Fibroblast of skin of back (primary cell): ENCODE data around the gene RITA1.
A peak's percentile ranks its signal among the peaks of the same experiment; 100 is the strongest.
"Not testable (repeated sequence)": the region's sequence is repeated elsewhere in the genome, so short reads cannot be mapped to it uniquely, and the experiment has no call there.

Experiments
- DNase-seq: peaks from one replicate; pipeline ENCODE4 v3.0.0-alpha.2; 2013

The RITA1 gene

GRCh38 chr12:113204804-113205203, 19.3 kb downstream of the RITA1 start:
- DNase-seq: no peak

DNA sequence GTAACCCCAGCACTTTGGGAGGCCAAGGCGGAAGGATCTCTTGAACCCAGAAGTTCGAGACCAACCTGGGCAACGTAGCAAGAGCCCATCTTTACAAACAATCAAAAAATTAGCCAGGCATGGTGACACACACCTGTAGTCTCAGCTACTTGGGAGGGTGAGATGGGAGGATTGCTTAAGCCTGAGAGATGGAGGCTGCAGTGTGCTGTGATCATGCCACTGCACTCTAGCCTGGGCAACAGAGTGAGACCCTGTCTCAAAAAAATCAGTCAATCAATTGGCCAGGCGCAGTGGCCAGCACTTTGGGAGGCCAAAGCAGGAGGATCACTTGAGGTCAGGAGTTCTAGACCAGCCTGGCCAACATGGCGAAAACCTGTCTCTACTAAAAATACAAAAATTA, 21.3 kb downstream of the RITA1 start:
- not testable (repeated sequence) for DNase-seq

DNA sequence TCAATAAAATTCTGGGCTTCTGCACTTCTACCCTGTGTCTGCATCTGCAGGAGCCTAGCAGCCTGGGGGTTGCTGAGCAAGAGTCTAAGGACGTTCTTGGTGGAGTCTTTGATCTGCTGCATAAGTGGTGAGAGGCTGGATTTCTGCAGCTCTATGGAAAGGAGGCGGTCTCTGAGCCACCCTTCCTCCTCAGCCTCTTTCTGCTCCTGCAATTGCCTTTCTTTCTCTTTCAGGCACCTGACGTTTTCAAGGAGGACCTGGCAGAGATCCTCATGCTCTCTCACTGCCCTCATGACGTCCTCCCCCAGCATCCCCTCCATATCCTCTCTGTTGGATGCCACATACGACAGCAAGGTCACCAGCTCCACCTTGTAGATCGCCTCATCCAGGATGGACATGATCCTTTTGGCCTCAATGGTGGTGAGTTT, 22.1 kb downstream of the RITA1 start:
- DNase-seq: no peak

- DNase-seq: no peak
Measured at GRCh38 chr12:113208041-113208934, 22.8 kb downstream of the RITA1 start.

- DNase-seq: no peak
Measured at GRCh38 chr12:113211160-113211559, 25.6 kb downstream of the RITA1 start.

- DNase-seq: peak; percentile 98
Measured at GRCh38 chr12:113214895-113215400, 29.4 kb downstream of the RITA1 start.

DNA sequence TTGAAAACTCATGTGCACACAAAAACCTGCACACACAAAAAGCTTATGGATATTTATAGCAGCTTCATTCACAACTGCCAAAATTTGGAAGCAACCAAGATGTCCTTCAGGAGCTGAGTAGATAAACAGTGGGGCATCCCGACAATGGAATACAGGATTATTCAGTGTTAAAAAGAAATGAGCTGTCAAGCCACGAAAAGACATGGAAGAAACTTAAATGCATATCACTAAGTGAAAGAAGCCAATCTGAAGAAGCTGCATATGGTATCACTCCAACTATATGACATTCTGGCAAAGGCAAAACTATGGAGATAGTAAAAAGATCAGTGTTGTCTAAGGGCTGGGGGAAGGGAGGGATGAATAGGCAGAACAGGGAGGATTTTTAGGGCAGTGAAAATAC, 30.5 kb downstream of the RITA1 start:
- DNase-seq: no peak

- DNase-seq: no peak
Measured at GRCh38 chr12:113220593-113221180, 35.2 kb downstream of the RITA1 start.

- DNase-seq: peak; percentile 100
Measured at GRCh38 chr12:113221181-113221996, 35.9 kb downstream of the RITA1 start, which contains the start of gene TPCN1. Gene TPCN1, plus strand, starts transcription at chr12:113221464. Its CDS starts 5,389 bp downstream, at chr12:113226853.

DNA sequence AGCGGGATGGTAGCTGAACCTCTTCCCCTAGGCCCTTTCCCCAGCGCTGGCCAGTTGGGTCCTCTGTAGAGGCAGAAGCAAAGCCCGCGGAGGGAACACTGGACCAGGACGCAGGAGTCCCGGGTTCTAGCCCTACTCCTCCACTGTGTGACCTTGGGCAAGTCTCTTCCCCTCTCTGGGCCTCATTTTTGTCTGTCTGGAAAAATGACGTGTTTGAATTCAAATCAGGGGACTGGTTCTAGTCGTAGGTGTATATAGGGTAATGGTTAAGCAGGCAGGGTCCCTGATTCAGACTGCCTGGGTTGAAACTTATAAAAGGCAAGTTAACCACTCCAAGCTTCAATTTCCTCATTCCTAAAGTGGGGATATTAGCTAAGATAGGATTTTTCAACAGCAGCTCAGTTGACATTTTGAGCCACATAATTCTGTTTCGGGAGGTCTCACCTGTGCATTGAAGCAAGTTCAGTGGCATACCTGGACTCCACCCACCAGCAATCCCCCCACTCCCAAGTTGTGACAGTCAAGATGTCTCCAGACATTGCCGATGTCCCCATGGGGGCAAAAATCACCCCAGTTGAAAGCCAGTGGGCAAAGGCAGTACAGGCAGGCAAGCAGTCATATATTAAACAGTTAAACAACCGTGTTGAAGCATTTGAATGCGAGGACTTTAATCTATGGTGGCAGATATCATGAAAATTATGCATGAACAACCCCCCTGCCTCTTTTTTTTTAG, 36.6 kb downstream of the RITA1 start:
- no peak for DNase-seq

- peak; percentile 87 for DNase-seq
Measured at GRCh38 chr12:113222730-113223531, 37.4 kb downstream of the RITA1 start.

DNA sequence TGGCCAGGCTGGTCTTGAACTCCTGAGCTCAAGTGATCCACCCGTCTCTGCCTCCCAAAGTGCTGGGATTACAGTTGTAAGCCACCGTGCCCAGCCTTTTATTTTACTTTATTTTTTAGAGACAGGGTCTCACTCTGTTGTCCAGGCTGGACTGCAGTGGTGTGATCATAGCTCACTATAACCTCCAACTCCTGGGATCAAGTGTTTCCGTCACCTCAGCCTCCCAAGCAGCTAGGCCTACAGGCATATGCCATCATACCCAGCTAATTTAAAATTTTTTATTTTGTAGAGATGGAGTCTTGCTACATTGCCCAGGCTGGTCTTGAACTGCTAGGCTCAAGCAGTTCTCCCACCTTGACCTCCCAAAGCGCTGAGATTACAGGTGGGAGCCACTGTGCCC, 39.4 kb downstream of the RITA1 start:
- DNase-seq: no peak

DNA sequence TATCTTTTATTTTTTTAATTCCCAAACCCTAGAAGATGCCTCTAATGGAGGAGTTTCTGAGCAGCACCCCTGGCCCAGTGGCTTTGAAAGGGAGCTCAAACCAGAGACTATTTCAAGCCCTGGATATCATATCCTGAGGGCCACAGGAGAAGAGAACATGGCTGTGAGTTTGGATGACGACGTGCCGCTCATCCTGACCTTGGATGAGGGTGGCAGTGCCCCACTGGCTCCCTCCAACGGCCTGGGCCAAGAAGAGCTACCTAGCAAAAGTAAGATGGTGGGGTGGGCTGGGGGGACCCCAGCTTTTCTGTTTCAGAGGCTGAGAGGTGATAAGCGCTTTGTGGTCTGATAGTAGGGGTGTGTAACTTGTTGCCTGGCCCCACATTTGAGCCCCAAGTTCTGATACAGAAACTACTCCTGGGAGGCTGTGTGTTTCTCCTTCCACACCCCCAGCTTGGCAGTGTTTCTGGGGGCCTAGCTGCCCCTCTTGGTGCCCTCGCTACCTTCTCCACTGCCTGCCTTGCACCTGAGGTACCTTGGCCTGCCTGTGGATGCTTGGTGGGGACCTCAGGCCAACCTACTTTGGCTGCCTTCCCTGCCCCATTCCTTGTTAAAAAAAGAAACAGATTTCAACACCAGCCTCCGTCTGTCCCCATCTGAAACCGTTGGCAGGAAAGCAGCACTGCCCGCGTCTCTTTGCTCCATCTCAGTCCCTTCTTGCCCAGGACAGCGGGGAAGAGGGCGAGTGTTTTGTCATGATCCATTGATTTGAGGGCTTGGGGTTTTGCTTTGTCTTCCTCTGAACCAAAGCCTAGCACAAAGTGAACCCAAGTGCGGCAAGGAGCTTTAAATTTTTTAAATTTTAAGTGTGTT, 41.4 kb downstream of the RITA1 start:
- no peak for DNase-seq

DNA sequence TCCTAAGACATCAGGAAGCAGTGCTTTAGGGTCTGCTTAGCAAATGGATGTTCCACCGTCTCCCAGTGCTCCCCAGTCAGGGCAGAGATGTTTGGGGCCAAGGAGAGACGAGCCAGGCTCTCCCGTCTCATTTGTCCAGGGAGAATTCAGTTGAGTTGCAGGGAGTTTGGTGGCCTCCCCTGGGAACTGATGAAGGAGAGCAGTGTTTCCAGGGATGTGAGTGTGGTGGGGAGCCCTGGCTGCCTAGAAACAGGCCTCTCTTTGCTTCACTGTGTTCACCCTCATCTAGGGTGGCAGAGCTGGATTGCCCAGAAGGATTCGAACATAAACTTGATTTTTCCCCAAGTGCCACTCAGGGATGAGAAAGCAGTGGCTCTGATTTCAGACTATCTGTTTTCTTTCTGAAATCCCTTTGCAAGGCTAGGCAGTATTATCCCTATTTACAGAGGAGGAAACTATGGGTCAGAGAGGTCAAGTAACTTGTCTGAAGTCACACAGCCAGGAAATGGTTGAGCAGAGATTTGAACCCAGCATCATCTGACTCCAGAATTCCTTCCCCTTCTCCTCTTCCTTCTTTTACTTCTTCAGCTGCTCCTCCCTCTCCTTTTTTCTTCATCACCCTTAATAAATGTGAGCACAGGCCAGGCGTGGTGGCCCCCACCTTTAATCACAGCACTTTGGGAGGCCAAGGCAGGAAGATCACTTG, 42.3 kb downstream of the RITA1 start:
- no peak for DNase-seq

DNA sequence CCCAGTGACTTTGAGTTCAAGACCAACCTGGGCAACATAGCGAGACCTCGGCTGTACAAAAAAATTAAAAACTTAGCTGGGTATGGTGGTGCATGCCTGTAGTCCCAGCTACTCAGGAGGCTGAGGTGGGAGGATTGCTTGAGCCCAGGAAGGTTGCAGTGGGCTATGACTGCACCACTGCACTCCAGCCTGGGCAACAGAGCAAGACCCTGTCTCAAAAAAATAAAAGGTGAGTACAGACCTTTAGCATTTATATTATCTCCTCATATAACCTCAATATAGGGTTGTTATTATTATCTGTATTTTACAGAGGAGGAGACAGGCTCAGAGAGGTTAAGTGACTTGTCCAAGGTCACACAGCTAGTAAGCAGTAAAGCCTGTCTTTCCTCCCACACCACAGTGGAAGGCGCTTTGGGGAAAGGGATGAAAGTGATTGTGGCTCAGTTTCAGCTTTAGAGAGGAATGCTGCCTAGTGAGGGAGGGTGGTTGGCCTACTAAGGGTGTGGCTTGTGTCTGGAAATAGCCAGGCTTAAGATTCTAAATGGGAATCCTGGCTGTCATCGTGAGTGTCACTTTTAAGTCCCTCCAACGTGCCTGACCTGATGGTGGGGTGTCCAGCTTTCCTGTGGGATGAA, 43.0 kb downstream of the RITA1 start:
- peak; percentile 32 for DNase-seq

DNA sequence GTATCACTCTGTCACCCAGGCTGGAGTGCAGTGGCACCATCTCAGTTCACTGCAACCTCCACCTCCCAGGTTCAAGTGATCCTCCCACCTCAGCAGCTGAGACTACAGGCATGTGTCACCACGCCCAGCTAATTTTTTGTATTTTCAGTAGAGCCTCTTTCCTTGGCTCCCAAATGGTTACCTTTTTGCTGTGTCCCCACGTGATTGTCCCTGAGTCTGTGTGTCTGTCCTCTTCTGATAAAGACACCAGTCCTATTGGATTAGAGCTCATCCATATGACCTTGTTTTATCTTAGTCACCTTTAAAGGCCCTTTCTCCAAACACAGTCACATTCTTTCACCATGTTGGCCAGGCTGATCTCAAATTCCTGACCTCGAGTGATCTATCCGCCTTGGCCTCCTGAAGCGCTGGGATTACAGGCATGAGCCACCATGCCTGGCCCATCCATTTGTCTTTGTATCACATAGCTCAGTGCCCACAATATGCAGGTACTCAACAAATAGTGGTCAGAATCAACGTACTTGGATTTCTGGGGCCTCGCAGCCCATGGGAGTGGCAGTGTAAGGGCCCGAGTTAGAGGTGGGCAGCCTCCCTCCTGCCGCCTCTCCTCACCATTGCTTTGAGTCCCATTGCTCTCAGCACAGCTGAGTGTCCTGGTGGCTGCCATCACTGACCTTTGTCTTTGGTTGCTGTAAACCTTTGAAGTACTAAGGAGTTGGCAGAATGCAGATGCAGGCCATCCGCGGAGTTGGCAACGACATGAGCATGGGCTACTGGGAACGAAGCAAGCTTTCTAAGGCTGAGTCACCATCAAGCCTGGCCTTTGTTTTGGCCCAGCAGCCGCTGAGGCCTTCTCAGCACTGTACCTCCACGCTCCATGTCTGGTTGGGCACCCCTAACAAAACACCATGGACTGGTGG, 45.1 kb downstream of the RITA1 start:
- DNase-seq: no peak

DNA sequence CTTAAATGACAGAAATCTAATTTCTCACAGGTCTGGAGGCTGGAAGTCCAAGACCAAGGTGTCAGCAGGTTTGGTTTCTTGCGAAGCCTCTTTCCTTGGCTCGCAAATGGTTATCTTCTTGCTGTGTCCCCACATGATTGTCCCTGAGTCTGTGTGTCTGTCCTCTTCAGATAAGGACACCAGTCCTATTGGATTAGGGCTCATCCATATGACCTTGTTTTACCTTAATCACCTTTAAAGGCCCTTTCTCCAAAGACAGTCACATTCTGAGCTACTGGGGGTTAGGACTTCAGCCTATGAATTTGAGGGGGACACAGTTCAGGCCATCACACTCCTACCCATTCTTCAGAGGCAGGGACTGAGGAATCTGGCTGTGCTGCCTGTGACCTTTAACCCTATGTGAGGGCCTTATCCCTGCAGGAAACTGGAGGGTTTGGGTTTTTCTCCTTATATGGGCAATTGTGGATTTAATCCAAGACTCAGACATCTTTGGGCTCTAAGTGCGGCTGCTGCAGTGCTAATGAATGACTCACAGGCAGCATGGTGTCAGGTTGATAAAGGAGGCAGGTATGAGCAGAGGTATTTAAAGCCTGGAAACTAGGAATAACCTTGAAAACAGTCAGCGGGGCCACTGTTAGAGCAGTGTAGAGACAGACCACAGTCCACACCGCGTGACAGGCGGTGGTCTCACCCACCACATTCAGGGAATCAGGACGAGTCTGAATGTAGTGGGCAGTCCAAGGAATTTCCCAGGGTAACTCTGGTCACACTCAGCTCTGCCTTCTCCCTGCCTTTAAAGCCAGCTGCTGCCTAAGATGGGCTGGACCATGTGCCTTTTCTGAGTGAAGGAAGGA, 45.9 kb downstream of the RITA1 start:
- peak; percentile 73 for DNase-seq
